Stomach (tissue), 9 donors: ENCODE data around the gene ARRB1. TPM values are rescaled to one million over a fixed set of nuclear protein-coding genes. Genes with fewer than 3 reads are reported as not detected.

ENCODE experiments used
- DNase-seq, 2 donors: peaks; one replicate each; pipeline versions ENCODE4 v3.0.0 to v3.0.0-alpha.2; 2013 to 2019
- H3K27ac ChIP-seq, 5 donors: fragments of 200-600 bp in 4 of 5; sonication (generic) in 4 of 5; one replicate each; pipeline ENCODE4 v1.5.1; 2013 to 2019; ENCODE audit warnings: mild to moderate bottlenecking in 1 of 5, moderate library complexity in 1 of 5
- H3K27me3 ChIP-seq, 3 donors: fragments of 200-600 bp; sonication (generic); one replicate each; pipeline ENCODE4 v1.5.1; 2017 to 2019; ENCODE audit warnings: mixed run types in 1 of 3
- H3K36me3 ChIP-seq, 4 donors: fragments of 200-600 bp; sonication (generic); 1 replicate in 3 of 4; 2 replicates in 1 of 4; pipeline ENCODE4 v1.5.1; 2016 to 2019
- H3K4me1 ChIP-seq, 4 donors: fragments of 200-600 bp; sonication (generic); one replicate each; pipeline ENCODE4 v1.5.1; 2016 to 2019
- H3K4me3 ChIP-seq, 4 donors: fragments of 200-600 bp; sonication (generic) in 3 of 4; one replicate each; pipeline ENCODE4 v1.5.1; 2016 to 2019; ENCODE audit warnings: mild to moderate bottlenecking in 1 of 4
- H3K9me3 ChIP-seq, 4 donors: fragments of 200-600 bp; sonication (generic); one replicate each; pipeline ENCODE4 v1.5.1; 2016 to 2019
- CTCF ChIP-seq, 7 experiments: fragments of 450-650 bp in 4 of 7; fragments of 200-600 bp in 3 of 7; sonication (generic) in 3 of 7; IDR thresholded peaks; one replicate each; pipeline ENCODE4 v1.5.1; 2016 to 2019; ENCODE audit warnings: antibody characterized with exemption in 7 of 7, control low read depth in 2 of 7, mild to moderate bottlenecking in 1 of 7
- EP300 ChIP-seq: sonication (generic); formaldehyde crosslinking; IDR thresholded peaks from one replicate; pipeline ENCODE4 v1.6.1; 2017; ENCODE audit warnings: antibody characterized with exemption
- POLR2A ChIP-seq, 4 donors: fragments of 450-650 bp; IDR thresholded peaks; one replicate each; pipeline ENCODE4 v1.6.1; 2016; ENCODE audit warnings: antibody characterized with exemption in 4 of 4, control low read depth in 2 of 4, mild to moderate bottlenecking in 1 of 4, moderate library complexity in 1 of 4
- POLR2AphosphoS5 ChIP-seq, 3 donors: sonication (generic); formaldehyde crosslinking; IDR thresholded peaks; one replicate each; pipeline ENCODE4 v1.6.1; 2016; ENCODE audit warnings: antibody characterized with exemption in 3 of 3
- WGBS, 5 donors: extraction: QIAGEN DNeasy Blood & Tissue Kit in 3 of 5; methylation state at CpG; one replicate each; pipeline versions ENCODE4 v1.1.5 to v1.1.7; 2013 to 2018; 5-methylcytosine and 5-hydroxymethylcytosine counted together
- intact Hi-C: fragments of 100-400 bp; cut with DNase I; formaldehyde crosslinking; loops from one replicate; pipeline ENCODE4 v1.15.1; 2023; ENCODE audit warnings: low total_unique reads
- polyA plus RNA-seq, 3 donors: library from polyadenylated mRNA; stranded (reverse); fragments of 200-250 nt; gene quantifications; one replicate each; pipeline ENCODE4 v1.2.3, GENCODE V29; 2013
- total RNA-seq, 5 donors: library from RNA; depleted of rRNA; stranded (reverse); fragments of >200 nt; gene quantifications; one replicate each; pipeline versions ENCODE4 v1.1.0 to v1.2.3, GENCODE V29; 2014 to 2016
- donor health status: healthy with polysubstance abuse.
- donor health status: Bipolar disorder and iron deficiency.
- donor health status: healthy.

Gene ARRB1
- total and polyA plus RNA-seq, 8 donors, result 18.0 to 151 (median 48.4) TPM

GRCh38 chr11:75246006-75246670 is 105.3 kb downstream of the ARRB1 start:
- no peak for DNase-seq
- WGBS, 5 donors, result 56 to 70% (median 64%) methylated on average over 7 of the region's 7 CpGs

GRCh38 chr11:75245356-75246005 is 106.0 kb downstream of the ARRB1 start:
- Histone ChIP-seq H3K9me3 (no peaks in the 10 kb centered on the region), H3K36me3 (no peaks in the 10 kb centered on the region), H3K4me3 (no peak overlapping the region), H3K4me1 (peaks cover 16 to 21% (median 19%) of the 10 kb centered on the region in 4 donors), H3K27me3 (peaks cover 0 to 50% (median 28%) of the 10 kb centered on the region in 3 donors), H3K27ac (no peak overlapping the region)
- DNase-seq, result peak in 1 of 2 donors; percentile 8
- TF ChIP-seq POLR2A (IDR thresholded peaks at IDR 0.05) (no peak), EP300 (no peak)
- intact Hi-C loops, result loop anchor here (5.0 kb wide), 2 partner anchors 103 to 223 kb away; no protein-coding TSS in a partner anchor
- 73 to 86% (median 80%) methylated on average over 5 of the region's 5 CpGs for WGBS, 5 donors

More at GRCh38 chr11:75246006-75246670, 105.3 kb downstream of the ARRB1 start:
- no peak for TF ChIP-seq POLR2A (IDR thresholded peaks at IDR 0.05)
- TF ChIP-seq POLR2AphosphoS5 (IDR thresholded peaks at IDR 0.05), result no peak
- TF ChIP-seq CTCF (IDR thresholded peaks at IDR 0.05), result no peak
- TF ChIP-seq EP300, result no peak
- Histone ChIP-seq H3K27ac (no peak overlapping the region), H3K27me3 (peaks cover 0 to 47% (median 21%) of the 10 kb centered on the region in 3 donors), H3K4me3 (no peak overlapping the region), H3K36me3 (no peaks in the 10 kb centered on the region), H3K9me3 (no peaks in the 10 kb centered on the region), H3K4me1 (peaks cover 9 to 14% (median 12%) of the 10 kb centered on the region in 4 donors)
- intact Hi-C loops, result loop anchor here (5.0 kb wide), 2 partner anchors 104 to 224 kb away; no protein-coding TSS in a partner anchor

- Histone ChIP-seq H3K27me3 (peaks cover 0 to 54% (median 35%) of the 10 kb centered on the region in 3 donors), H3K27ac (no peak overlapping the region), H3K4me1 (peaks cover 22 to 24% (median 23%) of the 10 kb centered on the region in 4 donors), H3K9me3 (no peaks in the 10 kb centered on the region), H3K4me3 (no peak overlapping the region), H3K36me3 (no peaks in the 10 kb centered on the region)
- intact Hi-C loops, result no loop called here
- DNase-seq, result peak in 1 of 2 donors; percentile 22
- TF ChIP-seq EP300 (no peak), POLR2AphosphoS5 (IDR thresholded peaks at IDR 0.05) (no peak), POLR2A (IDR thresholded peaks at IDR 0.05) (no peak), CTCF (IDR thresholded peaks at IDR 0.05) (no peak)
- 79 to 85% (median 83%) methylated on average over 10 of the region's 10 CpGs for WGBS, 5 donors
Observed at GRCh38 chr11:75244052-75244814, 107.2 kb downstream of the ARRB1 start.

GRCh38 chr11:75242722-75243600 is 108.5 kb downstream of the ARRB1 start:
- peaks cover 16 to 23% (median 19%) of the 10 kb centered on the region in 4 donors for H3K4me1 ChIP-seq
- no peak overlapping the region for H3K27ac ChIP-seq
- TF ChIP-seq POLR2A (IDR thresholded peaks at IDR 0.05), result no peak
- TF ChIP-seq POLR2AphosphoS5 (IDR thresholded peaks at IDR 0.05), result no peak
- no peak for TF ChIP-seq EP300
- no peak for TF ChIP-seq CTCF (IDR thresholded peaks at IDR 0.05)
- H3K4me3 ChIP-seq, result no peak overlapping the region
- H3K36me3 ChIP-seq, result no peaks in the 10 kb centered on the region
- H3K9me3 ChIP-seq, result no peaks in the 10 kb centered on the region
- DNase-seq, result peak; percentile 6 to 16
- H3K27me3 ChIP-seq, result peaks cover 0 to 59% (median 35%) of the 10 kb centered on the region in 3 donors
- WGBS, 5 donors, result 76 to 87% (median 80%) methylated on average over 16 of the region's 16 CpGs
- intact Hi-C loops, result no loop called here
